Measurements from ENCODE around the gene PER3. TPM values are rescaled to one million over a fixed set of nuclear protein-coding genes. Genes with fewer than 3 reads are reported as not detected.
A peak's percentile ranks its signal among the peaks of the same experiment; 100 is the strongest.

PER3 gene
- total and polyA plus RNA-seq, 8 donors = 3.2 to 55.8 (median 11.1) TPM

GRCh38 chr1:7808253-7808844 is 24.3 kb downstream of the PER3 start:
- Histone ChIP-seq H3K27me3 (no peaks in the 10 kb centered on the region), H3K9me3 (peaks cover 0 to 3% (median 2%) of the 10 kb centered on the region in 4 donors), H3K36me3 (peaks cover 34 to 96% (median 90%) of the 10 kb centered on the region in 4 donors), H3K4me3 (no peak overlapping the region), H3K4me1 (no peaks in the 10 kb centered on the region), H3K27ac (no peak overlapping the region)
- intact Hi-C loops (cut with DNase I; ENCODE audit: low total_unique reads) = no loop called here
- 0 to 43% (median 24%) methylated on average over 1 of the region's 1 CpG for WGBS, 5 donors
- TF ChIP-seq CTCF (IDR thresholded peaks at IDR 0.05) = peak in 3 of 7 experiments; percentile 28 to 35 (median 33)
- TF ChIP-seq POLR2AphosphoS5 (IDR thresholded peaks at IDR 0.05) = no peak
- no peak for TF ChIP-seq POLR2A (IDR thresholded peaks at IDR 0.05)
- TF ChIP-seq EP300 (IDR thresholded peaks at IDR 0.05) = no peak
- peak in 1 of 2 donors; percentile 30 for DNase-seq

GRCh38 chr1:7809742-7810141 is 25.7 kb downstream of the PER3 start:
- Histone ChIP-seq H3K36me3 (peaks cover 29 to 95% (median 87%) of the 10 kb centered on the region in 4 donors), H3K4me1 (no peaks in the 10 kb centered on the region), H3K4me3 (no peak overlapping the region), H3K9me3 (peaks cover 0 to 13% (median 5%) of the 10 kb centered on the region in 4 donors), H3K27ac (no peak overlapping the region), H3K27me3 (no peaks in the 10 kb centered on the region)
- 89 to 97% (median 95%) methylated on average over 13 of the region's 13 CpGs for WGBS, 5 donors
- TF ChIP-seq POLR2A (IDR thresholded peaks at IDR 0.05) = no peak
- TF ChIP-seq POLR2AphosphoS5 (IDR thresholded peaks at IDR 0.05) = no peak
- DNase-seq = no peak
- intact Hi-C loops (cut with DNase I; ENCODE audit: low total_unique reads) = no loop called here

- intact Hi-C loops (cut with DNase I; ENCODE audit: low total_unique reads) = no loop called here
- WGBS, 5 donors = 76 to 88% (median 86%) methylated on average over 7 of the region's 7 CpGs
Measured at GRCh38 chr1:7810395-7810794, 26.3 kb downstream of the PER3 start.

GRCh38 chr1:7811476-7811875 is 27.4 kb downstream of the PER3 start:
- no peak for TF ChIP-seq POLR2A (IDR thresholded peaks at IDR 0.05)
- no peak for TF ChIP-seq CTCF (IDR thresholded peaks at IDR 0.05)
- TF ChIP-seq EP300 (IDR thresholded peaks at IDR 0.05) = no peak
- no peak for TF ChIP-seq POLR2AphosphoS5 (IDR thresholded peaks at IDR 0.05)
- Histone ChIP-seq H3K27me3 (no peaks in the 10 kb centered on the region), H3K4me1 (no peaks in the 10 kb centered on the region), H3K27ac (no peak overlapping the region), H3K9me3 (peaks cover 0 to 13% (median 5%) of the 10 kb centered on the region in 4 donors), H3K4me3 (no peak overlapping the region), H3K36me3 (peaks cover 20 to 85% (median 70%) of the 10 kb centered on the region in 4 donors)
- intact Hi-C loops (cut with DNase I; ENCODE audit: low total_unique reads) = no loop called here
- 88 to 99% (median 92%) methylated on average over 5 to 6 of the region's 6 CpGs for WGBS, 5 donors
- no peak for DNase-seq

More at GRCh38 chr1:7810395-7810794, 26.3 kb downstream of the PER3 start:
- Histone ChIP-seq H3K4me1 (no peaks in the 10 kb centered on the region), H3K36me3 (peaks cover 26 to 94% (median 81%) of the 10 kb centered on the region in 4 donors), H3K27ac (no peak overlapping the region), H3K4me3 (no peak overlapping the region), H3K27me3 (no peaks in the 10 kb centered on the region), H3K9me3 (peaks cover 0 to 13% (median 5%) of the 10 kb centered on the region in 4 donors)
- DNase-seq = no peak
- no peak for TF ChIP-seq POLR2AphosphoS5 (IDR thresholded peaks at IDR 0.05)
- no peak for TF ChIP-seq POLR2A (IDR thresholded peaks at IDR 0.05)
- no peak for TF ChIP-seq CTCF (IDR thresholded peaks at IDR 0.05)
- TF ChIP-seq EP300 (IDR thresholded peaks at IDR 0.05) = no peak
